HL-60 (cell line): ENCODE measurements around the gene CSHL1.

ENCODE experiments used
- DNase-seq, 2 experiments: peaks; one replicate each; pipeline ENCODE4 v3.0.0-alpha.2; 2010 to 2020; ENCODE audit warnings: low read depth in 1 of 2, low spot score in 1 of 2
- H3K27ac ChIP-seq: fragments of 250-450 bp; sonication (Bioruptor Pico); replicated peaks from 2 replicates; pipeline ENCODE4 v1.5.1; 2020; ENCODE audit warnings: mild to moderate bottlenecking, moderate library complexity
- H3K27me3 ChIP-seq: fragments of 250-450 bp; sonication (Bioruptor Pico); 2 replicates; pipeline ENCODE4 v1.5.1; 2021; ENCODE audit warnings: mild to moderate bottlenecking, moderate library complexity; ENCODE audit not compliant: insufficient read depth, poor library complexity, severe bottlenecking
- H3K4me3 ChIP-seq: replicated peaks from 2 replicates; pipeline ENCODE4 v1.5.1; 2011; ENCODE audit warnings: mild to moderate bottlenecking, control low read depth, low read length; ENCODE audit not compliant: insufficient read depth
- CTCF ChIP-seq: IDR thresholded peaks from one replicate; pipeline ENCODE4 v1.5.1; 2011; ENCODE audit warnings: low read length, control low read depth, inconsistent platforms; ENCODE audit not compliant: insufficient read depth
- GABPA ChIP-seq: IDR thresholded peaks from 2 replicates; pipeline ENCODE4 v1.6.1; 2012; ENCODE audit warnings: low read depth
- POLR2AphosphoS5 ChIP-seq: IDR thresholded peaks from 2 replicates; pipeline ENCODE4 v1.6.1; 2012; ENCODE audit warnings: low read depth
- REST ChIP-seq: IDR thresholded peaks from 2 replicates; pipeline ENCODE4 v1.6.1; 2012; ENCODE audit warnings: low read depth; ENCODE audit not compliant: insufficient replicate concordance
- SPI1 ChIP-seq: IDR thresholded peaks from 2 replicates; pipeline ENCODE4 v1.6.1; 2012; ENCODE audit warnings: low read depth, mild to moderate bottlenecking, borderline replicate concordance

CSHL1 gene

GRCh38 chr17:63928966-63929695, 18.1 kb upstream of the CSHL1 start:
- DNase-seq = no peak
- Histone ChIP-seq H3K27ac (no peak overlapping the region), H3K27me3 (no peaks in the 10 kb centered on the region), H3K4me3 (no peak overlapping the region)
- TF ChIP-seq POLR2AphosphoS5 (no peak), REST (no peak), CTCF (no peak), SPI1 (no peak), GABPA (no peak)

GRCh38 chr17:63928172-63928666, 17.2 kb upstream of the CSHL1 start:
- H3K27ac ChIP-seq = no peak overlapping the region
- TF ChIP-seq CTCF (no peak), POLR2AphosphoS5 (no peak), SPI1 (no peak), GABPA (no peak), REST (no peak)
- no peak overlapping the region for H3K4me3 ChIP-seq
- DNase-seq = no peak
- H3K27me3 ChIP-seq = no peaks in the 10 kb centered on the region

GRCh38 chr17:63927464-63928171, 16.6 kb upstream of the CSHL1 start:
- Histone ChIP-seq H3K4me3 (no peak overlapping the region), H3K27me3 (no peaks in the 10 kb centered on the region), H3K27ac (no peak overlapping the region)
- no peak for TF ChIP-seq SPI1
- no peak for TF ChIP-seq REST
- TF ChIP-seq CTCF = no peak
- TF ChIP-seq GABPA = no peak
- TF ChIP-seq POLR2AphosphoS5 = no peak
- no peak for DNase-seq
